HEK293 (cell line): ENCODE results near the gene ALKBH4.

Source experiments
- CTCF ChIA-PET: fragments of 350-600 bp; formaldehyde crosslinking; extraction: SDS; loops from one replicate; lab custom pipeline; 2021; ENCODE audit warnings: antibody characterized with exemption; lab: Yijun Ruan, JAX
- POLR2A ChIA-PET: fragments of 300-600 bp; formaldehyde crosslinking; extraction: SDS; loops from one replicate; lab custom pipeline; 2020; ENCODE audit warnings: antibody characterized with exemption, inconsistent platforms; lab: Yijun Ruan, JAX
- H3K27ac ChIP-seq: fragments of 200-500 bp; sonication (Bioruptor generic); 2 replicates; pipeline ENCODE4 v1.5.1; 2014; ENCODE audit warnings: low read depth, low read length, control low read depth, inconsistent platforms; ENCODE audit errors: extremely low read depth
- H3K36me3 ChIP-seq, 2 experiments: fragments of 200-500 bp in 1 of 2; sonication (Bioruptor generic) in 1 of 2; 1 replicate in 1 of 2; 2 replicates in 1 of 2; pipeline ENCODE4 v1.5.1; 2014 to 2017; ENCODE audit warnings: inconsistent platforms in 2 of 2, low read length in 2 of 2; ENCODE audit not compliant: control insufficient read depth in 2 of 2, insufficient read depth in 1 of 2
- H3K4me1 ChIP-seq: fragments of 200-500 bp; sonication (Bioruptor generic); 2 replicates; pipeline ENCODE4 v1.5.1; 2014; ENCODE audit warnings: mild to moderate bottlenecking, low read length, inconsistent platforms; ENCODE audit not compliant: control insufficient read depth, insufficient read depth
- H3K4me3 ChIP-seq: 2 replicates; pipeline ENCODE4 v1.5.1; 2011; ENCODE audit warnings: low read depth, mild to moderate bottlenecking, control low read depth, low read length, moderate library complexity
- H3K9me3 ChIP-seq: fragments of 200-500 bp; sonication (Bioruptor generic); 2 replicates; pipeline ENCODE4 v1.5.1; 2014; ENCODE audit warnings: low read depth, low read length, inconsistent platforms; ENCODE audit not compliant: control insufficient read depth, insufficient read depth
- EGR2 ChIP-seq: fragments of 450-650 bp; formaldehyde crosslinking; IDR thresholded peaks from 2 replicates; pipeline ENCODE4 v1.5.1; 2016; ENCODE audit warnings: low read depth, missing biosample characterization, missing genetic modification characterization
- GLI2 ChIP-seq: fragments of 450-650 bp; formaldehyde crosslinking; IDR thresholded peaks from 2 replicates; pipeline ENCODE4; 2017; ENCODE audit warnings: missing biosample characterization, missing genetic modification characterization, low read depth, borderline replicate concordance
- KLF7 ChIP-seq: fragments of 450-650 bp; formaldehyde crosslinking; IDR thresholded peaks from 2 replicates; pipeline ENCODE4 v1.5.1; 2016; ENCODE audit warnings: missing biosample characterization, missing genetic modification characterization, borderline replicate concordance
- KLF8 ChIP-seq: fragments of 450-650 bp; formaldehyde crosslinking; IDR thresholded peaks from 2 replicates; pipeline ENCODE4 v1.5.1; 2016; ENCODE audit warnings: missing biosample characterization, missing genetic modification characterization
- ZFHX2 ChIP-seq: fragments of 450-650 bp; formaldehyde crosslinking; conservative IDR thresholded peaks from 2 replicates; pipeline ENCODE4 v1.5.1; 2016; ENCODE audit warnings: missing biosample characterization, missing genetic modification characterization
- ZNF138 ChIP-seq: fragments of 450-650 bp; formaldehyde crosslinking; IDR thresholded peaks from 2 replicates; pipeline ENCODE4 v1.5.1; 2016; ENCODE audit warnings: missing biosample characterization, missing genetic modification characterization, borderline replicate concordance
- ZNF274 ChIP-seq, 2 experiments: fragments of 200-500 bp in 1 of 2; fragments of 450-650 bp in 1 of 2; sonication (Bioruptor generic) in 1 of 2; formaldehyde crosslinking in 1 of 2; IDR thresholded peaks; 2 replicates each; pipeline versions ENCODE4 v1.5.1 to v1.6.1; 2014 to 2016; ENCODE audit warnings: borderline replicate concordance in 1 of 2, inconsistent platforms in 1 of 2, low read length in 1 of 2, missing biosample characterization in 1 of 2, missing genetic modification characterization in 1 of 2
- ZNF658 ChIP-seq: fragments of 450-650 bp; formaldehyde crosslinking; IDR thresholded peaks from 2 replicates; pipeline ENCODE4; 2016; ENCODE audit warnings: missing biosample characterization, missing genetic modification characterization
- ZNF701 ChIP-seq: fragments of 450-650 bp; formaldehyde crosslinking; IDR thresholded peaks from 2 replicates; pipeline ENCODE4 v1.5.1; 2016; ENCODE audit warnings: missing biosample characterization, missing genetic modification characterization
- TF ChIP-seq, protein P1 (sequence below): fragments of 450-650 bp; formaldehyde crosslinking; IDR thresholded peaks from 2 replicates; pipeline ENCODE4 v1.5.1; 2016; ENCODE audit warnings: missing biosample characterization, missing genetic modification characterization
- TF ChIP-seq, protein P2 (sequence below): fragments of 450-650 bp; formaldehyde crosslinking; IDR thresholded peaks from 2 replicates; pipeline ENCODE4 v1.5.1; 2017; ENCODE audit warnings: missing biosample characterization, missing genetic modification characterization
- TF ChIP-seq, protein P3 (sequence below): fragments of 450-650 bp; formaldehyde crosslinking; IDR thresholded peaks from 2 replicates; pipeline ENCODE4 v1.5.1; 2016; ENCODE audit warnings: missing biosample characterization, missing genetic modification characterization
- TF ChIP-seq, protein P4 (sequence below): fragments of 450-650 bp; formaldehyde crosslinking; IDR thresholded peaks from 2 replicates; pipeline ENCODE4 v1.5.1; 2016; ENCODE audit warnings: missing biosample characterization, missing genetic modification characterization

ALKBH4 gene

DNA sequence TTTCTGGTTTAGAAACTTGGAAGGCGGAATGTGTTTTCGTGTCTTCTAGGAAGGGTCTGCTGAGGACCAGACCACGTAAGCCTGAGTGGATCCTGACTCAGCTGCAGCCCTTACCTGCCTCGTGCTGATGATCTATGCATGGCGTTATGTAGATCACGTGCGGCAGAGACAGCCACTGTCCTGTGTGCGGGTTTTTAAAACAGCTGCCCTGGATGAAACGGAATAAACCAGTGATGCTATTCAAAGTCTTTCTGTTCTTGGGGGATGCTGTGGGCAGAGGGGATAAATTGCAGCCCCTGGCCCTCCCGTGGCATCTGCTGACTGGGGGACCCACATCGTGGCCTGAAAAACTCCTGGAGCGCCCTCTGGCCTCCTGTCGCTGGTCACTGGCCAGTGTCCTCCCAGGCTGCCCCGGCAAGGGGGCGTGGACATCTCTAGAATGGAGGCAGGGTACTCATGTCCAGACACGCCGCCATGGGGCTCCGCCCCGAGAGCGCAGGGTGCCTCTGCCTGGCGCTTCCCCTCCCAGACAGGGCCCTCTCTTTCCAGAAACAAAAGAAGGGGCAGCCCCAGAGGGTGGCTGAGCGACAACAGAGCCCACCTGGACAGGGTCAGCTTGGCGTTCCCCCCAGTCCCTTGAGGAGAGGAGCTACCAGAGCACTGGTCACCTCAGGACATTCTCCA is 13.2 kb downstream of the ALKBH4 start:
- ChIA-PET POLR2A (no interaction called here), CTCF (interaction anchor here (2.0 kb wide), 1 partner anchor 47 kb away, joined by 9 read pairs; no protein-coding TSS in a partner anchor)
- Histone ChIP-seq H3K4me3 (no peak overlapping the region), H3K9me3 (no peaks in the 10 kb centered on the region), H3K27ac (no peak overlapping the region), H3K4me1 (peaks cover under 1% of the 10 kb centered on the region; the same call in 1 of the 2 replicates), H3K36me3 (peaks cover 0 to 14% of the 10 kb centered on the region in 2 experiments; a peak in 2 of 3 replicates)
- TF ChIP-seq KLF7 (tag by site-specific recombination) (no peak), ZNF274 (IDR thresholded peaks at IDR 0.05; ENCODE audit: low read length) (no peak), ZNF274 (tag by site-specific recombination; IDR thresholded peaks at IDR 0.05; ENCODE audit: borderline replicate concordance) (no peak), ZNF658 (tag by site-specific recombination) (no peak), GLI2 (tag by site-specific recombination) (no peak), ZNF701 (no peak)
- TF ChIP-seq, protein P1, sequence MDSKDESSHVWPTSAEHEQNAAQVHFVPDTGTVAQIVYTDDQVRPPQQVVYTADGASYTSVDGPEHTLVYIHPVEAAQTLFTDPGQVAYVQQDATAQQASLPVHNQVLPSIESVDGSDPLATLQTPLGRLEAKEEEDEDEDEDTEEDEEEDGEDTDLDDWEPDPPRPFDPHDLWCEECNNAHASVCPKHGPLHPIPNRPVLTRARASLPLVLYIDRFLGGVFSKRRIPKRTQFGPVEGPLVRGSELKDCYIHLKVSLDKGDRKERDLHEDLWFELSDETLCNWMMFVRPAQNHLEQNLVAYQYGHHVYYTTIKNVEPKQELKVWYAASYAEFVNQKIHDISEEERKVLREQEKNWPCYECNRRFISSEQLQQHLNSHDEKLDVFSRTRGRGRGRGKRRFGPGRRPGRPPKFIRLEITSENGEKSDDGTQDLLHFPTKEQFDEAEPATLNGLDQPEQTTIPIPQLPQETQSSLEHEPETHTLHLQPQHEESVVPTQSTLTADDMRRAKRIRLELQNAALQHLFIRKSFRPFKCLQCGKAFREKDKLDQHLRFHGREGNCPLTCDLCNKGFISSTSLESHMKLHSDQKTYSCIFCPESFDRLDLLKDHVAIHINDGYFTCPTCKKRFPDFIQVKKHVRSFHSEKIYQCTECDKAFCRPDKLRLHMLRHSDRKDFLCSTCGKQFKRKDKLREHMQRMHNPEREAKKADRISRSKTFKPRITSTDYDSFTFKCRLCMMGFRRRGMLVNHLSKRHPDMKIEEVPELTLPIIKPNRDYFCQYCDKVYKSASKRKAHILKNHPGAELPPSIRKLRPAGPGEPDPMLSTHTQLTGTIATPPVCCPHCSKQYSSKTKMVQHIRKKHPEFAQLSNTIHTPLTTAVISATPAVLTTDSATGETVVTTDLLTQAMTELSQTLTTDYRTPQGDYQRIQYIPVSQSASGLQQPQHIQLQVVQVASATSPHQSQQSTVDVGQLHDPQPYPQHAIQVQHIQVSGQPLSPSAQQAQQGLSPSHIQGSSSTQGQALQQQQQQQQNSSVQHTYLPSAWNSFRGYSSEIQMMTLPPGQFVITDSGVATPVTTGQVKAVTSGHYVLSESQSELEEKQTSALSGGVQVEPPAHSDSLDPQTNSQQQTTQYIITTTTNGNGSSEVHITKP (tag by site-specific recombination) = no peak
- TF ChIP-seq, protein P2, sequence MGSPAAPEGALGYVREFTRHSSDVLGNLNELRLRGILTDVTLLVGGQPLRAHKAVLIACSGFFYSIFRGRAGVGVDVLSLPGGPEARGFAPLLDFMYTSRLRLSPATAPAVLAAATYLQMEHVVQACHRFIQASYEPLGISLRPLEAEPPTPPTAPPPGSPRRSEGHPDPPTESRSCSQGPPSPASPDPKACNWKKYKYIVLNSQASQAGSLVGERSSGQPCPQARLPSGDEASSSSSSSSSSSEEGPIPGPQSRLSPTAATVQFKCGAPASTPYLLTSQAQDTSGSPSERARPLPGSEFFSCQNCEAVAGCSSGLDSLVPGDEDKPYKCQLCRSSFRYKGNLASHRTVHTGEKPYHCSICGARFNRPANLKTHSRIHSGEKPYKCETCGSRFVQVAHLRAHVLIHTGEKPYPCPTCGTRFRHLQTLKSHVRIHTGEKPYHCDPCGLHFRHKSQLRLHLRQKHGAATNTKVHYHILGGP (tag by site-specific recombination) = no peak
- TF ChIP-seq, protein P3, sequence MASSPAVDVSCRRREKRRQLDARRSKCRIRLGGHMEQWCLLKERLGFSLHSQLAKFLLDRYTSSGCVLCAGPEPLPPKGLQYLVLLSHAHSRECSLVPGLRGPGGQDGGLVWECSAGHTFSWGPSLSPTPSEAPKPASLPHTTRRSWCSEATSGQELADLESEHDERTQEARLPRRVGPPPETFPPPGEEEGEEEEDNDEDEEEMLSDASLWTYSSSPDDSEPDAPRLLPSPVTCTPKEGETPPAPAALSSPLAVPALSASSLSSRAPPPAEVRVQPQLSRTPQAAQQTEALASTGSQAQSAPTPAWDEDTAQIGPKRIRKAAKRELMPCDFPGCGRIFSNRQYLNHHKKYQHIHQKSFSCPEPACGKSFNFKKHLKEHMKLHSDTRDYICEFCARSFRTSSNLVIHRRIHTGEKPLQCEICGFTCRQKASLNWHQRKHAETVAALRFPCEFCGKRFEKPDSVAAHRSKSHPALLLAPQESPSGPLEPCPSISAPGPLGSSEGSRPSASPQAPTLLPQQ (tag by site-specific recombination) = no peak

DNA sequence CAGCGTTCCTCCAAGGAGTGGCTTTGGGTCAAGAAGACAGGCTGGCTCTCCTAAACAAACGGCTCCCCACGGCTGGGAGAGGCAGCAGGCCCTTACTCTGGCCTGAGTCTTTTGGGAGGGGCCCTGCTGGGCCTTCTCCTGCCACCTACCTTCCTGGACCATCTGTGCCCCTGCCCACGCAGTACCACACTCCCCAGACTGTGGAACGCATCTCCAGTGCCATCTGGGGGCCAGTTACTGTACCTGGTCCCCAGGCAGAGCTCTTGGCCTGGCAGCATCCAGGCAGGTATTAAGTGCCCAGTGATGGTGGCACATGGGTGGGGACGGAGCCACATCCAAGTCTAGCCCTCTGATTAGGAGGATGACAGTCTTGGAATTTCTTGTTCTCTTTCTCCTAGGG is 14.4 kb downstream of the ALKBH4 start:
- TF ChIP-seq EGR2 = peak; percentile 59; the same call in 1 of the 2 replicates
- TF ChIP-seq ZFHX2 (tag by site-specific recombination) = peak; percentile 46
- TF ChIP-seq, protein P4, sequence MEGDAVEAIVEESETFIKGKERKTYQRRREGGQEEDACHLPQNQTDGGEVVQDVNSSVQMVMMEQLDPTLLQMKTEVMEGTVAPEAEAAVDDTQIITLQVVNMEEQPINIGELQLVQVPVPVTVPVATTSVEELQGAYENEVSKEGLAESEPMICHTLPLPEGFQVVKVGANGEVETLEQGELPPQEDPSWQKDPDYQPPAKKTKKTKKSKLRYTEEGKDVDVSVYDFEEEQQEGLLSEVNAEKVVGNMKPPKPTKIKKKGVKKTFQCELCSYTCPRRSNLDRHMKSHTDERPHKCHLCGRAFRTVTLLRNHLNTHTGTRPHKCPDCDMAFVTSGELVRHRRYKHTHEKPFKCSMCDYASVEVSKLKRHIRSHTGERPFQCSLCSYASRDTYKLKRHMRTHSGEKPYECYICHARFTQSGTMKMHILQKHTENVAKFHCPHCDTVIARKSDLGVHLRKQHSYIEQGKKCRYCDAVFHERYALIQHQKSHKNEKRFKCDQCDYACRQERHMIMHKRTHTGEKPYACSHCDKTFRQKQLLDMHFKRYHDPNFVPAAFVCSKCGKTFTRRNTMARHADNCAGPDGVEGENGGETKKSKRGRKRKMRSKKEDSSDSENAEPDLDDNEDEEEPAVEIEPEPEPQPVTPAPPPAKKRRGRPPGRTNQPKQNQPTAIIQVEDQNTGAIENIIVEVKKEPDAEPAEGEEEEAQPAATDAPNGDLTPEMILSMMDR (tag by site-specific recombination) = peak; percentile 37; the same call in 1 of the 2 replicates
- TF ChIP-seq KLF8 = no peak
- TF ChIP-seq ZNF138 (tag by site-specific recombination) = no peak
- Histone ChIP-seq H3K4me3 (no peak overlapping the region), H3K4me1 (no peaks in the 10 kb centered on the region), H3K27ac (no peak overlapping the region), H3K9me3 (no peaks in the 10 kb centered on the region), H3K36me3 (peaks cover 0 to 14% of the 10 kb centered on the region in 2 experiments; a peak in 1 of 3 replicates)
- ChIA-PET POLR2A (interaction anchor here (1.2 kb wide), 1 partner anchor 10 kb away, joined by 4 read pairs; no protein-coding TSS in a partner anchor), CTCF (no interaction called here)
